C1 segment of cervical spinal cord (tissue), 14 donors: Measurements from ENCODE around the gene ZNF747.
A peak's percentile ranks its signal among the peaks of the same experiment; 100 is the strongest.

Experiments
- DNase-seq, 14 donors: peaks; one replicate each; lab custom pipeline; 2025; lab: John Stamatoyannopoulos, UW

The ZNF747 gene

DNA sequence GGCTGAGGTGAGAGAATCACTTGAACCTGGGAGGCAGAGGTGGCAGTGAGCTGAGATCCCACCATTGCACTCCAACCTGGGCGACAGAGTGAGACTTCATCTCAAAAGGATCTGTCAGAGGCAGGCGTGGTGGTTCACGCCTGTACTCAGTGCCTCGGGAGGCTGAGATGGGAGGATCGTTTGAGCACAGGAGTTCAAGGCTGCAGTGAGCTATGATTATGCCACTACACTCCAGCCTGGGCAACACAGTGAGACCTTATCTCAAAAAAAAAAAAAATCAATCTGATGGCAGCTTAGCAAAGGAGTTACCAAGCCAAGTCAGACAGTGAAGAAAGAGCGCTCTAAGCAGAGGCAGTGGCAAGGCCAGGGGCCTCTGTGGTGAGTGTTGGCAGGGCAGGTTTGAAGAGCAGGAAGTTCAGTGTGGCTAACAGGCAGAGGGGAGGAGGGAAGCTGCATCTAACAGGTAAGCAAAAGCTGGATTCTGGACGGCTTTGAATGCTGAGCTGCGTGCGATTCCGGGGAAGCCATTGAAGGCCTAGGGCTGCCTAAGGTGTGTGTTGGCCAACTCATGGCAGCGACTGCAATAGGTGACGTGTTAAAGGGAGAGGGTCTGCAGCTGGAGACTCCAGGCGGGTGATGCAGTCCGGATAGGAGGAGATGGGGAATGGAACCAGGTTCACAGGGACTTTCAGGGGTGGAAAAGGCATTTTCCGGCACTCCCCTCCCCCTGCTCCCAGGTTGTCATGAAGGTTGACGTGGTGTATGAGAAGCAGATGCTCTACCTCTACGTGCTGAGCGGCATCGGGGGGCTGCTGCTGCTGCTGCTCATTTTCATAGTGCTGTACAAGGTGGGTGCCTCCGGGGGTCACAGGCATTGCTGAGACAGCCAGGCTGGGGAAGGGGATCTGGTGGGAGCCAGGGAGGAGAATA, 15.3 kb downstream of the ZNF747 start:
- DNase-seq: no peak

DNA sequence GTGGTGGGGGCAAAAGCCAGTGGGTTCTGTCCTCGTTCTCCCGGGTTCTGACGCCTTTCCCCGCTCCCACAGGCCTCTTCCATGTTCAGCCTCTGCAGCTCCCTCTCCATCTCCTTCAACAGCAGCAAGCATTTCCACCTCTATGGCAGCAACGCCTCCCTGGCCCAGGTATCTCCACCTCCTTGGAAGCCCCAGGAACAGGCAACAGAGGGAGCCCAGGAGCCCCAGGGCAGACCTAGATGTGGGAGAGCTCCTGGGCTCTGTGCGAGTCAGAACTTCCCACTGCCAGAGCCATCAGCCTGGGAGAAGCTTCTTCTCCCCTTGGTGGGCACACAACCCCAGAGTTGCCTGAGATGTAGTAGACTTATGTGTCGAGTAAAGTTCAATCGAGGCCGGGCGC, 16.1 kb downstream of the ZNF747 start:
- DNase-seq: no peak

DNA sequence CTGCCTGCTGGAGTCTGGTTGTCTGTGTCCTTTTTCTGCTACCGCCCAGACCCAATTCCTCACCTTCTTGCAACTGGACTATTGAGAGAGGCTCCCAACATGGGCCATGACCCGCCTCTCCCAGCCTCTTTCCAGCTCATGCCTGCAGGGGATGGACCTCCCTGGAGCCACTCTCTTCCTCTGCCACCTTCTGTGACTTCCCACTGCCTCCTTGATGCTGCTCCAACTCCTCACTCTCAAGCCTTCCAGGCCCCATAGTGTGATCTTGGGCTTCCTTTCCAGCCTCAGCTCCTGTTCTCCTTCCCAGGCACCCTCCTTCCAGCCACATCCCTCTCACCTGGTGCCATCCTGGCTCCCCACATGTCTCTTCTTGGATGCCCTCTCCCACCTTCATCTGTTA, 19.4 kb downstream of the ZNF747 start:
- no peak for DNase-seq

DNA sequence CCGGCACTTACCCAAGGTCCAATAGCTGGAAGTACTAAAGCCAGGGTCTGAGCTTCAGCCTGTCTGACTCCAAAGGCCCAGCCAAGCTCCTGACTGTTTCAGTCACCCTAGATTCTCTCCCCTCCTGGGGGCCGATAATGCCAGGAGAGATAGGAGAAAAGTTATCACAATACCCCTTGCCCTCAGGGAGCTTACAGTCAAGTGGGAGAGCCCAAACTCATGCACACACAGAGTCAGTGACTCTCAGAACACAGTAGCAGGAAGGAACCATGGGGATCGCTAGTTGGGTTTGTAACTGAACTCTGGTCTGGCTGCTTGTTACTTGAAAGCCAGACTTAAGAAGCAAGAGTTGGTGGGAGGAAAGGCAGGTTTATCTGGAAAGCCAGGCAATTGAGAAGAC, 23.1 kb downstream of the ZNF747 start:
- DNase-seq: no peak

DNA sequence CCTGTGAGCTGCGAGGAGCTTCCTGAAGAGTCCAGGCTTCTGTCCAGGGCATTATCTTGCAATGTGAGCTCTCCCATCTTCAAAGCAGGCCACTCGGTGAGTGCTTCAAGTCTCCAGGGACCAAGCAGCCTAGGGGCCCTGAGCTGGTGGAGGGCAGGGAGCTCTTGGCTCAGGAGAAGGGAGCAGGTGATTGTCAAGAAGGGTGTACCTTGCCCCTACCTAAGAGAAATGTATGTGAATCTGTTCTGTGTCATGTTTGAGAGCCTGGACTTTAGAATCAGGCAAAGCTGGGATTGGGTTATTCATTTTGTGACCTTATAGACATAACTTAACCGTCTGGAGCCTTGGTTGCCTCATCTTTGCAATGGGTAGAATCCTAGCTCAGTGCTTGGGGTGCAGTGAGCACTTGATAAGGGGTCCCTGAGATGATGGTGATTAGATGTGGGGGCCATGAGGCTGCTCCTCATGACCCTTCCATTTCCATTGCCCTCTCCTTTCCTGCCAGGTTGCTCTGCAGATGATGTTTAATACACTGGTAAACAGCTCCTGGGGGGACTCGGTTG, 24.2 kb downstream of the ZNF747 start:
- no peak for DNase-seq

DNA sequence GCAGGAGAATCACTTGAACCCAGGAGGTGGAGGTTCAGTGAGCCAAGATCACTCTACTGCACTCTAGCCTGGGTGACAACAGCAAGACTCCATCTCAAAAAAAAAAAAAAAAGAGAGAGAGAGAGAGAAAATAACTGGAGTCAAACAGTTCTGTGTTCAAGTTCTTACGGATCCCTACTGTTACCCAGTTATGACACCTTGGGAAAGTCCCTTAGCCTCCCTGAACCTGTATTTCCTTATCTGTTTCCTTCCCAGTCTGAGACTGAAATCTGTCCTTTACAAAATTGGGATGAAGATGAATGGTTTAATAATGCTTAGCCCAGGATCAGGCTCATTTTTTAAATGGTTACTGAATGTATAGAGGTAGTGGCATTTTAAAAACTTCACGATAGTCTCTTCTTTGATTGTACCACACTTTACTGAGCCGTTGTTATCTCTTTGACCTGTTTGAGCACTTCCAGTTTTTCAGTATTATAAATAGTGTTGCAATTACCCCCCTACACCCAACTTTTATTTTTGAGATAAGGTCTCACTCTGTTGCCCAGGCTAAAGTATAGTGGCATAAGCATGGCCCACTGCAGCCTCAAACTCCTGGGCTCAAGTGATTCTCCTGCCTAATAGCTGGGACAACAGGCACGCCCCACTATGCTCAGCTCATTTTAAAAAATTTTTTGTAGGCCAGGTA, 25.4 kb downstream of the ZNF747 start:
- no peak for DNase-seq

DNA sequence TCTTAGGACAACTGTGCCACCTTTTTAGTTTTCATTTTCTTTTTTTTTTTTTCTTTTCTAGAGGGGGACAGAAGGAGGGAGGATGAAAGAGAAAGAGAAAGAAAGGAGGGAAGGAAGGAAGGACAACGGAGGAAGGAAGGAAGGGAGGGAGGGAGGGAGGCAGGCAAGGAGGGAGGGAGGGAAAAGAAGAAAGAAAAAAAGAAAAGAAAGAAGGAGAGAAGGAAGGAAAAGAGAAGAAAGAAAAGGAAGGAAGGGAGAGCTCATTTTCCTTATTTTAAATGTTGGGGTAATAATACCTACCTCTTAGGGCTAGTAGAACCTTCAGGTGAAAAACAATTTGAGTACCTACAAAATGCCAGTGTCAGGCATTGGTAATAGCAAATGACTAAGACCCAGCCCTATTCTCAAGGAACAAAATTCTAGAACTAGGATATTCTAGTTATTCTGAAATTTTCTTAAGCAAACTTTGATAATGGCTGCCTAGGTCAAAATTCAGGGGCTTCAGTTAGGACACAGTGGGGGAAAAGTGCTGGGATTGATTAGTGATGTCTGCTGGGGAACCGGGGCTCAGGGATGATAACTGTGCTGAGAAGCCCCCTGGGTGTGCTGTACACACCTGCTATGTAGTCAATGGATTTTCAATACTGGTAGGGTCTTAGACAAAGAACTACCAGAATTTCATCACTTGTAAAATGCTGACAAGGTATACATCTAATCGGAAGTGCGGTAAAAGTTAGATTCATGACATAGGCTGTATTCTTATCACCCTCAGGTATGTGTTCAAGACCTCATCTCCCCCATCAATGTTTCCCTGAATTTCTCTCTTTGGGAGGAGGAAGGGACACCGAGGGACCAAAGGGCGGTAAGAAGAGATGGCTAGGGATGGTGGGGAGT, 31.0 kb downstream of the ZNF747 start:
- no peak for DNase-seq

DNA sequence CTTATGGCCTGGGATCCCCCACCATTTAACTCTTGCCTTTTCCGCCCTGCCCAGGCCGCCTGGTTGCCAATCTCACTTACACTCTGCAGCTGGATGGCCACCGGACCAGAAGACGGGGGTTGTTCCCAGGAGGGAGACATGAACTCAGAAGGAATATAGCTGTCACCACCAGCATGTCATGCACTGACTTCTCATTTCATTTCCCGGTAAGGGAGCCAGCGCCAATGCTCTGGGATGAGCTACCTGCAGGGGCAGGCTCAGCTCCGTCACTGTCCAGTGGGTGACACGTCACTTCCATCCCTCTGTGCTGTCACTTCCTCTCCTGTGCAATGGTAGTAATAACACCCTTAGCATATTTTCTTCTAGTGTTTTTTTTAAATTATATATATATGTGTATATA, 35.4 kb downstream of the ZNF747 start:
- DNase-seq: peak in 1 of 14 donors; percentile 7

DNA sequence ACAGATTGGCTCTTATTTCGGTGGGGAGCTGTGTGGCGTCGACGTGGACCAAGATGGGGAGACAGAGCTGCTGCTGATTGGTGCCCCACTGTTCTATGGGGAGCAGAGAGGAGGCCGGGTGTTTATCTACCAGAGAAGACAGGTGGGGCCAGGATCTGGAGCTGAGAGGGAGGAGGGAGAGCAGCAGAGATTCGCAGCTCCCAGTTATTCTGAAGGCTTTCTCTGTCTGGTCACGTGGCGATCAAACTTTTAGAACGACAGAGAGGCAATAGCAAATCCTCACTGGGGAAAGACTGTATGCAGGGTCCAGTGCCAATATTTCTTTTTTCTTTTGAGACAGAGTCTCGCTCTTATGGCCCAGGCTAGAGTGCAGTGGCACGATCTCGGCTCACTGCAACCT, 39.9 kb downstream of the ZNF747 start:
- DNase-seq: no peak

DNA sequence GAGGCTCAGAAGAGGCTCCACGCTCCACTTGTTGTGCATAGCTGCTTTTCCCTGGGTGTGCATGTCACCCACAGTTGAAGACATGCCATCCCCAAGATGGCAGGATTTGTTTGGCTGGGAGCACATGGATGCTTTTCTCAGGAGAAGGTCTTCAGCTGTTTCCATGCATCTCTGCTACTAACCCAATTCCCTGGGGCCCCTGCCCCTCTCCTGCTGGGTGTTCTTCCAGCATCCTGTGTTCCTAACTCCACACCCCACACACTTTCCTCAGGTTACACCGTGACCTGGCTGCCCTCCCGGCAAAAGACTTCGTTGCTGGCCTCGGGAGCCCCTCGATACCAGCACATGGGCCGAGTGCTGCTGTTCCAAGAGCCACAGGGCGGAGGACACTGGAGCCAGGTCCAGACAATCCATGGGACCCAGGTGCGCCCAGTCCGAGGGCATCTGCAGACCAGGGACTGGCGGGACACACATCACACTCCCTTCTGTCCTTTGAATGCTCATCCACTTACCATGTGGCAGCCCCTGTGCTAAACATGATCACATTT, 40.6 kb downstream of the ZNF747 start:
- no peak for DNase-seq

DNA sequence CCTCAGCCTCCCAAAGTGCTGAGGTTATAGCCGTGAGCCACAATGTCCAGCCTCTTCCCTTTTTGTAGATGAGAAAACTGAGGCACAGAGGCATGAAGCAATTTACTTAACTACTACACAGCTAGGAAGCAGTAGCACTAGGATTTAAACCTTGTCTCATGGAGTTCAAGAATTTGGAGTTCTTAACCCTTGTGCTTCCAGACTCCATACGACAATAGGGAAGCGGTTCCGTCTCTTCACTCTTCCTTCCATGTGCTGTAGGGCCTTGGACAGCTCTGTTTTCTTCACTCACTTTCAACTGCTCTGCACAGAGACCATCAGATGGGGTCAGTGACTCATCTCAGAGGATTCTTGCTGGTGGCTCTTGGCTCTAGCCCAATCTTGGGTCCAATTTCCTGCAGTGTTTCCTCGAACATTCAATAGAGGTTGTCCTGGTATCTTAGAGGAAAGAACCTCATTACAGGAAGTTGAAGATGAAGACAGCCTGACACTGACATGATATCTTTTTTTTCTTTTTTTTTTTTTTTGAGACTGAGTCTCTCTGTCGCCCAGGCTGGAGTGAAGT, 42.8 kb downstream of the ZNF747 start:
- no peak for DNase-seq

DNA sequence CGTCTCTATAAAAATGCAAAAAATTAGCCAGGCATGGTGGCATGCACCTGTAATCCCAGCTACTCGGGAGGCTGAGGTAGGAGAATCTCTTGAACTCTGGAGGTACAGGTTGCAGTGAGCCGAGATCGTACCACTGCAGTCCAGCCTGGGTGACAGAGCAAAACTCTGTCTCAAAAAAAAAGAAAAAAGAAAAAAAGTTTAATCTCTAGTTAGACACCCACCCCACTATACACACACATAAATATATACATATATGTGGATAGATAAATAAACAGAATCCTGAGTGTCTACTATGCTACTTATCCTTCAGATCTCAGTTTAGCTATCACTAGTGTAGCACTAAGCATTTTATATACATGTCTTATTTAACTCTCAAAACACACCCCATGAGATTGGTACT, 43.4 kb downstream of the ZNF747 start:
- DNase-seq: no peak

DNA sequence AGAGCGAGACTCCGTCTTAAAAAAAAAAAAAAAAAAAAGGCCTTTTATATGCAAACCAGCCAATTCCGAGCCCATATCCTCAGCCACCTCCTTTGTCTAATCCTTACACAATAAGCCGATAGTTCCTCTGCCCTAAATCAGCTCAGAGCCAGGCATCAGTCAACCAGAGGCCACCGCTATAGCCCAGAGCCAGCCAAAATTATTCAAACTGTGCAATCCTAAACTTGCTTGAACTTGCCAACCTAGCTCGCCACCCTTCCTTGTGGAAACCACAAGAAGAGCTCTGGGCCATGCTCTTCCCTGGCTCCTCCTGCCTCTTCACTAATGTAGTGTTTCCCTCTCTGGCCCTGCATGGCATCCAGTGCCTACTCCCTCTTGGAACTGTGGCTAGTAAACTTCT, 44.4 kb downstream of the ZNF747 start:
- no peak for DNase-seq

DNA sequence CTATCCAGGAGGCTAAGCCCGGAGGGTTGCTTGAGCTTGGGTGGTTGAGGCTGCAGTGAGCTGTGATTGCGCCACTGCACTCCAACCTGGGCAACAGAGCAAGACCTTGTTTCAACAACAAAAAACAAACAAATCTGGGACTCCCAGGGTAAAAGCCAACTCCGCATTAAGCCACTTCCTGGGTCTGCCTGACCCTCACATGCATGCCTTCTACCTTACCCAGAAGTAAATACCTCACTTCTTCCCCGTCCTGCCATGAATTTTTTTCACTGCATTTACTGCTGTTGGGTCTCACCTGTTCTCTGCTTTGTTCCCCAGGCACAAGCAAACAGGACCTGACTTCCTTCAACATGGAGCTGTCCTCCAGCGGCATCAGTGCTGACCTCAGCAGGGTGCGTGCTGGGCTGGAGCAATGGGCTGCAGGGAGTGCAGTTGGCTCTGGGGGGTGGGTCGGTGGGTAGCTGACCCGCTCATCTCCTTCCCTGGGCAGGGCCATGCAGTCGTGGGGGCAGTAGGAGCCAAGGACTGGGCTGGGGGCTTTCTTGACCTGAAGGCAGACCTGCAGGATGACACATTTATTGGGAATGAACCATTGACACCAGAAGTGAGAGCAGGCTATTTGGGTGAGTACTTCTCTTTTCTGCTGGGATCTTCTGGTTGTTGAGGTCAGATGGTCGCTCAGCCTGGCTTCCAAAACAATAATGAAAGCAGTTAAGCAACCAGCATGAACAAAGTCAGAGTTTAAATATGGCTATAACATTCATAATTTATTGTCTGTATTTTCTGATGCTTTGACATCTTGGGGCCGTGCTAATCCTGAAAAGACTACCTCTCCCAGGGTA, 45.7 kb downstream of the ZNF747 start:
- DNase-seq: no peak

DNA sequence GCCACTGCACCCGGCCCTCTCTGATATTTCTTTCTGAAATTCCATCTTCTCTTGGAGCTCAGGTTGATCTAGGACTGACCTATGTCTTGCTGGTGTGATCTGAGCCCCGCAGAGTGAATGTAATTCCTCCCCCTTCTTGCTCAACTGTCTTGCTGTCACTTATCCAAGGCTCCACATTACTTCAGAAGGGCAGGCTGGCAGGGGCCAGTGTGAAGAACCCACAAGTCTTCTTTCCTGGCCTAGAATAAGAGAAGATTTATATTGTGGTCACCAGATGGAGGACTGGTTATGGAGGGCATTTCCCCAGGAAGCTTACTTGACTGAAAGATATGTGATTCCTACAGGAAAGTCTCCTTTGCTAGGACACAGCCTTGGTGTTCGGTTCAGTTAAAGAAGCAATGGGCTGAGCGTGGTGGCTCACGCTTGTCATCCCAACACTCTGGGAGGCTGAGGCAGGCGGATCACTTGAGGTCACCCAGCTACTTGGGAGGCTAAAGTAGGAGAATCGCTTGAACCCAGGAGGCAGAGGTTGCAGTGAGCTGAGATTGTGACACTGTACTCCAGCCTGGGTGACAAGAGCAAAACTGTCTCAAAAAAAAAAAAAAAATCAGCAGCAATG, 48.7 kb downstream of the ZNF747 start:
- no peak for DNase-seq

DNA sequence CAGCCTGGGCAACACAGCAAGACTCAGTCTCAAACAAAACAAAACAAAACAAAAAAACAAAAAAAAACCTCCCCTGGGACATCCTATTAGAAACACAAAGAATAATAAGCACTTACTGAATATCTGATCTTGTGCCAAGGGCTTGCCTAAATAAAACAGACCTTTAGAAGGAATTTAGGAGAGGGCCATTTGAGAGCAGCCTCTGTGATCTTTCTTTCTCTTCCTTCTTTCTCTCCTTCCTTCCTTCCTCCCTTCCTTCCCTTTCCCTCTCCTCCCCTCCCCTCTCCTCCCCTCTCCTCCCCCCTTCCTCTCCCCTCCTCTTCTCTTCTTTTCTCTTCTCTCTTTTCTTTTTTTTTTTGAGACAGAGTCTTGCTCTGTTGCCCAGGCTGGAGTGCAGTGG, 49.8 kb downstream of the ZNF747 start:
- DNase-seq: no peak

DNA sequence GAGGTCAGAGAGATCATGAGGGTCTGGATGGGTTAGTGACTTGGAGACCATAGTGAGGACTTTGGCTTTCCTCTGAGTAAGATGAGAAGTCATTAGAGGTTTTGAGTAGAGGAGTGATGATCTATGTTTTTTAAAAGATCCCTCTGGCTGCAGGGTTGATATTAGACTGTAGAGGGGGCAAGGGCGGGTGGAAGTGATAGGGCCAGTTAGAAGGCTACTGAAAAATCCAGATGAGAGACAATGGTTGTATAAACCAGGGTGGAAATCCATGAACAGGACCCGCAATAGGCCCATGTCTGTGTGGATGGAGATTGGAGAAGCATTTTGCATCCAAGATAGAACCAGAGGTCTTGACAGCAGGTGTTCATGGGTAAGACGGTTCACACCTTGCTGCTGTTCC, 52.3 kb downstream of the ZNF747 start:
- no peak for DNase-seq

DNA sequence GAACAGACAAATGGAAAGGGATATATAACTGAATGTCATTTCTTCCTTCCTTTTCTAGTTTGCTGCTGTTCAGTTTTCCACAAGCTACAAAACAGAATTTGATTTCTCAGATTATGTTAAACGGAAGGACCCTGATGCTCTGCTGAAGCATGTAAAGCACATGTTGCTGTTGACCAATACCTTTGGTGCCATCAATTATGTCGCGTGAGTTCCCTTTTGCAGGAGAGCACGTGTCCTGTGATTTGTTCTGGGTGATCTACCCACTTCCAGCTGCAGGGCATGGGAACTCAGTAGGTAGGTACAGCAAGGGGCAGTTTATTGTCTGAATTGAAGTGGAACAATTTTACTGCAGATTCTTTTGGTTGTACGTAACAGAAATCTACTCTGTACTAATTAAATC, 53.3 kb downstream of the ZNF747 start:
- DNase-seq: no peak
